B cell (primary cell): ENCODE measurements around the gene TP53BP2.

ENCODE experiments used
- CTCF ChIP-seq: fragments of 200-600 bp; IDR thresholded peaks from one replicate; pipeline ENCODE4 v1.8.0; 2022; ENCODE audit warnings: antibody characterized with exemption, mild to moderate bottlenecking
- EZH2 ChIP-seq: IDR thresholded peaks from 2 replicates; pipeline ENCODE4 v1.6.1; 2012; ENCODE audit warnings: borderline replicate concordance, low read depth, mild to moderate bottlenecking, moderate library complexity, low read length; ENCODE audit not compliant: insufficient read depth, poor library complexity, severe bottlenecking

DNA sequence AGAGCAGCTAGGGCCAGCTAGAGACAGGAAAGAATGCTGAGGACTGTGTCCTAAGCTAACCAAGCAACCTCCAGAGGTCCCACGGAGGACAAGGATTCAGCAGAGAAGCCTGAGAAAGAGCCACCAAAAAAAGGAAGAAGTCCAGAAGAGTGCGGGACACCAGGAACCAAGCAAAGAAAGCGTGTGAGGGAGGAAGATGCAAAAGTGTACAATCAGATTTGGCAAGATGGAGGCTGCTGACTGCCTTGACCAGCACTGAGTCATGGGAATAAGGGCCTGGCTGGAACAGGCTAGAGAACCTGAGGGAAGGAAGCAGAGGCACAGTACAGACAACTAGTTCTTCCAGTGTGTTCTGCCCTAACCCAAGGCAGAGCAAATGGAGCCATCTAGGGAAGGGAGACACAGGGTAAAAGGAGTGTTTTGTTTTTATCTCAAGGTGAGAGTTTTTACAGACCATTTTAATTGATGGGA lies 18.5 kb downstream of the TP53BP2 start:
- TF ChIP-seq CTCF: no peak
- TF ChIP-seq EZH2: no peak
